ENCODE data around the gene DPEP3.
A peak's percentile ranks its signal among the peaks of the same experiment; 100 is the strongest.

DNA sequence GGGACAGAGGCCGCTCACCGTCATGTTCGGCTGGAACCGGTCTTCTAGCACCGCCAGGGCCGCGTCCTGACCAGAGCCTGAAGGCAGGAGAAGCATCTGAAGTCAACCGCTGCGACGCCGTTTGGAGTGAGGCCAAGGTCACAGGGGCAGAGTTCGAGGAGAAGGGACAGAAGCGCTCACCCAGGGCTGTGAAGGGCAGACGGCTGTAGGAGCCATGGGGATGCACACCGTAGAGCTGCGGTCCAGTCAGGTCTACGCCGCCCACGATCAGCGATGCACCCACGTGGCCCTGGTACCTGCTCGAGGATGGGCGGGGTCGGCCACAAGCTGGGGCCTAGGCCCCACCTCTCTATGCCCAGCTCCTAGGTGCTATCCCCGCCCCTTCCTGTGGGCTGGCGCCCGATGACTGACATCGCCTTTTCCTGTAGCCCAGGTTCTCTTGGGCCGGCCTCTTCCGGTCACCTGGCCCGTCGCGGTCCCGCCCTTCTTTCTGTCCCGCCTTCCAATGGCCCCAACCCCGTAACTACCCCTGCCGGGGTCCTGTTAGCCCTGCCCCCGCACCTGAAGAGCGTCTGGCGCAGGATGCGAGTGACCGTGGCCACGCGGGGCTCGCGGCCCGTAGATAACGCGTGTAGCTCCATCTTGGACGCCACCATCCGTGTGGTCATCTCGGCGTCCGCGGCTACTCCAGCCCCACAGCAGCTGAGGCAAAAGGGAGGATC is 44.7 kb downstream of the DPEP3 start:
- TF ChIP-seq, protein P1, sequence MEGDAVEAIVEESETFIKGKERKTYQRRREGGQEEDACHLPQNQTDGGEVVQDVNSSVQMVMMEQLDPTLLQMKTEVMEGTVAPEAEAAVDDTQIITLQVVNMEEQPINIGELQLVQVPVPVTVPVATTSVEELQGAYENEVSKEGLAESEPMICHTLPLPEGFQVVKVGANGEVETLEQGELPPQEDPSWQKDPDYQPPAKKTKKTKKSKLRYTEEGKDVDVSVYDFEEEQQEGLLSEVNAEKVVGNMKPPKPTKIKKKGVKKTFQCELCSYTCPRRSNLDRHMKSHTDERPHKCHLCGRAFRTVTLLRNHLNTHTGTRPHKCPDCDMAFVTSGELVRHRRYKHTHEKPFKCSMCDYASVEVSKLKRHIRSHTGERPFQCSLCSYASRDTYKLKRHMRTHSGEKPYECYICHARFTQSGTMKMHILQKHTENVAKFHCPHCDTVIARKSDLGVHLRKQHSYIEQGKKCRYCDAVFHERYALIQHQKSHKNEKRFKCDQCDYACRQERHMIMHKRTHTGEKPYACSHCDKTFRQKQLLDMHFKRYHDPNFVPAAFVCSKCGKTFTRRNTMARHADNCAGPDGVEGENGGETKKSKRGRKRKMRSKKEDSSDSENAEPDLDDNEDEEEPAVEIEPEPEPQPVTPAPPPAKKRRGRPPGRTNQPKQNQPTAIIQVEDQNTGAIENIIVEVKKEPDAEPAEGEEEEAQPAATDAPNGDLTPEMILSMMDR (IDR thresholded peaks at IDR 0.05), result peak in 4 of 6 experiments; percentile 20 to 46 (median 23)
- TF ChIP-seq POLR2A (IDR thresholded peaks at IDR 0.05) (peak in 2 of 4 donors; percentile 58 to 80), POLR2AphosphoS5 (IDR thresholded peaks at IDR 0.05) (peak; percentile 75 to 84), EP300 (IDR thresholded peaks at IDR 0.05) (no peak)
